HG03039 (cell line): ENCODE results near the gene RAD17.
"Not testable (repeated sequence)": the region's sequence is repeated elsewhere in the genome, so short reads cannot be mapped to it uniquely, and the experiment has no call there.

ENCODE experiments used
- ATAC-seq: cut with Tn5 transposase; IDR thresholded peaks from one replicate; pipeline ENCODE4 v1.9.1; 2021; ENCODE audit warnings: mild to moderate bottlenecking, moderate library complexity; ENCODE audit not compliant: unreplicated experiment

Gene RAD17

DNA sequence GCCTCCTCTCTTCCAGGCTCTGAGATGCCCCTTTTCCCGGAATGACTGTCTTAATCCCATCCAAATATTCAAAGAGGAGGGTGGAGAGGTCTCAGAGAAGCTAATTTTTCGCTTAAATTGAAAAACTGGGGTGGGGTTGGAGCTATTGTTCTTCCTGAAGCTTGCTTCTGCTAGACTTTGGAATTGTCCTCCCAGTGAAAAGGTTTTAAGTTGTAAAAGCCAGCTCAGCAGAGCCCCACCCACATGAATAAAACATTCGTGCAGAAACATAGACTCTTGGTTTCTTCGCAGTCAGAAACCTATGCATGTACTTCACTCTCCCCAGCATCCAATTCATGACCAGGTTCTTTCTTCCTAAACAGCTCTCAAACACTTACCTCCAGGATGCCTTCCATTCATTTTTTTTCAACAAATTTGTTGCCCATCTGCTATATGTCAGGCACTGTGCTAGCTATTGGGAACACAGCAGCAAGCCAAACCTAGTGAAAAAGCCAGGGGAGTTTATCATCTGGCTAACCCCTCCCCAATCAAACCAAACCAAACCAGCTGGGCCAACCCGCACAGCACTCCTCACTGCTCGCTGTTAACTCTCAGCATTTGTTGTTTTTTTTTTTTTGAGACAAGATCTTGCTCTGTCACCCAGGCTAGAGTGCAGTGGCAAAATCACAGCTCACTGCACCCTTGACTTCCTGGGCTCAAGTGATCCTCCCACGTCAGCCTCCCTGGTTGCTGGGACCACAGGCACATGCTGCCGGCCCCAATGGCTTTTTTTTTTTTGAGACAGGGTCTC lies 85.0 kb downstream of the RAD17 start:
- no peak for ATAC-seq

DNA sequence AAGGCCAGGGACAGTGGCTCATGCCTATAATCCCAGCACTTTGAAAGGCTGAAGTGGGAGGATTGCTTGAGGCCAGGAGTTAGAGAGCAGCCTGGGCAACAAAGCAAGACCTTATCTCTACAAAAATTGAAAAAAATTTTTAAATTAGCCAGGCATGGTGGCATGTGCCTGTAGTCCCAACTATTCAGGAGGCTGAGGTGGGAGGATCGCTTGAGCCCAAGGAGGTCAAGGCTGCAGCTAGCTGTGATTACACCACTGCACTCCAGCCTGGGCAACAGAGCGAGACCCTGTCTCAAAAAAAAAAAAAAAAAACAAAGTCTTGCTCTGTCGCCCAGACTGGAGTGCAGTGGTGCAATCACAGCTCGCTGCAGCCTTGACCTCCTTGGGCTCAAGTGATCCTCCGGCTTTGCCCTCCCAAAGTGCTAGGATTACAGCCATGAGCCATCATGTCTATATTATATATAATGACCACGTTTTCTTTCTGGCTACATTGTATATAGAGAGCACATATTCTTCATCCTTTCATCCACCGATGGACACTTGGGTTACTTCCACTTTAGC lies 85.9 kb downstream of the RAD17 start:
- ATAC-seq = not testable (repeated sequence)

DNA sequence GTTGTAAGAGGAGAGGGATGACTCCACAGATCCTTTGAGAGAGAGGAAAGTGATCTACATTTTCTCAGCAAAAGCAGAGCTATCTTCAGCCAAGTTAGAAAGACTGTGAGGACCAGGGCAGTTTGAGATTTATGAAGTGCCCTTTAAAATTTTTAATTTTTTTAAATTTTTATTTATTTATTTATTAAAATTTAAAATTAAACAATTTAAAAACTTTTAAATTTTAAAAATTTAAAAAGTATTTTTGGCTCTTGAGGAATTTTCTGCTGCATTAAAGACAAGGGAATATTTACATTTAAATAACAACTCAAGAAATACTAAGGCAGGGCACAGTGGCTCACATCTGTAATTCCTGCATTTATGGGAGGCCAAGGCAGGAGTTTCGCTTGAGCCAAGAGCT lies 92.6 kb downstream of the RAD17 start:
- ATAC-seq = no peak
